OCI-LY7 (cell line): Measurements from ENCODE around the gene GTSE1. TPM values are rescaled to one million over a fixed set of nuclear protein-coding genes. Genes with fewer than 3 reads are reported as not detected.

Experiments
- BruUV-seq: library from RNA; stranded (reverse); fragments of 400-500 nt; replicated peaks from 2 replicates; lab custom pipeline; 2021; lab: Mats Ljungman, UMichigan
- CTCF ChIA-PET: fragments of 300-600 bp; sonication (Branson Sonifier 250); formaldehyde crosslinking; loops from one replicate; lab custom pipeline; 2022; ENCODE audit warnings: antibody characterized with exemption; ENCODE audit not compliant: unreplicated experiment; lab: Charles Lee
- POLR2A ChIA-PET: fragments of 300-600 bp; sonication (Branson Sonifier 250); formaldehyde crosslinking; loops from one replicate; lab custom pipeline; 2022; ENCODE audit warnings: antibody characterized with exemption; lab: Charles Lee
- DNase-seq: peaks from one replicate; pipeline ENCODE4 v3.0.0-alpha.2; 2015; ENCODE audit warnings: low spot score
- H2AFZ ChIP-seq: fragments of 200-600 bp; sonication (generic), shearing (Covaris generic); 2 replicates; pipeline ENCODE4 v1.6.1; 2014; ENCODE audit warnings: mild to moderate bottlenecking, antibody characterized with exemption, low read length, moderate library complexity
- H3K27ac ChIP-seq: fragments of 200-600 bp; sonication (generic); 2 replicates; pipeline ENCODE4 v1.5.1; 2014; ENCODE audit warnings: mixed run types, low read depth, mild to moderate bottlenecking, moderate library complexity, low read length, inconsistent platforms; ENCODE audit not compliant: poor library complexity, severe bottlenecking
- H3K36me3 ChIP-seq: fragments of 200-600 bp; sonication (generic); 2 replicates; pipeline ENCODE4 v1.6.1; 2014; ENCODE audit warnings: mild to moderate bottlenecking, antibody characterized with exemption, low read length, moderate library complexity, mixed read lengths; ENCODE audit not compliant: insufficient read depth
- H3K4me1 ChIP-seq: fragments of 200-600 bp; sonication (generic); 2 replicates; pipeline ENCODE4 v1.5.1; 2014; ENCODE audit warnings: mild to moderate bottlenecking, low read length; ENCODE audit not compliant: insufficient read depth, poor library complexity, severe bottlenecking
- H3K4me2 ChIP-seq: fragments of 200-600 bp; sonication (generic); 2 replicates; pipeline ENCODE4 v1.6.1; 2014; ENCODE audit warnings: mild to moderate bottlenecking, low read length
- H3K4me3 ChIP-seq: fragments of 200-600 bp; sonication (generic); 2 replicates; pipeline ENCODE4 v1.5.1; 2014; ENCODE audit warnings: mild to moderate bottlenecking, low read depth, low read length; ENCODE audit not compliant: poor library complexity, severe bottlenecking
- H3K79me2 ChIP-seq: fragments of 200-600 bp; sonication (generic); 2 replicates; pipeline ENCODE4 v1.6.1; 2016; ENCODE audit warnings: low read depth, mild to moderate bottlenecking, low read length, moderate library complexity, mixed read lengths; ENCODE audit not compliant: insufficient read depth
- H3K9me2 ChIP-seq: fragments of 200-600 bp; sonication (generic); 2 replicates; pipeline ENCODE4 v1.6.1; 2016; ENCODE audit warnings: mild to moderate bottlenecking, low read length, mixed read lengths; ENCODE audit not compliant: insufficient read depth
- H3K9me3 ChIP-seq: fragments of 200-600 bp; sonication (generic); 2 replicates; pipeline ENCODE4 v1.6.1; 2014; ENCODE audit warnings: mild to moderate bottlenecking, mixed run types, low read length, mixed read lengths
- H4K20me1 ChIP-seq: fragments of 200-600 bp; sonication (generic); 2 replicates; pipeline ENCODE4 v1.6.1; 2014; ENCODE audit warnings: mild to moderate bottlenecking, antibody characterized with exemption, low read length, moderate library complexity, mixed read lengths; ENCODE audit not compliant: insufficient read depth
- CTCF ChIP-seq: fragments of 200-600 bp; sonication (generic); conservative IDR thresholded peaks from 2 replicates; pipeline ENCODE4 v1.5.1; 2014; ENCODE audit warnings: mild to moderate bottlenecking, antibody characterized with exemption, low read length, moderate library complexity, mixed read lengths
- EZH2phosphoT487 ChIP-seq: fragments of 200-600 bp; sonication (generic); IDR thresholded peaks from 2 replicates; pipeline ENCODE4 v1.6.1; 2018; ENCODE audit warnings: low read depth, borderline replicate concordance, mild to moderate bottlenecking, mixed run types, antibody characterized with exemption, low read length, moderate library complexity, mixed read lengths
- intact Hi-C: fragments of 100-400 bp; cut with micrococcal nuclease; formaldehyde crosslinking; loops from one replicate; pipeline ENCODE4 v1.10.0; 2022; ENCODE audit not compliant: unreplicated experiment
- total RNA-seq, 2 experiments: library from RNA; depleted of rRNA in 1 of 2; stranded (reverse); fragments of >200 nt in 1 of 2; shearing (Covaris generic) in 1 of 2; gene quantifications; 2 replicates each; pipeline ENCODE4 v1.2.3, GENCODE V29; 2014 to 2022

The GTSE1 gene
- total RNA-seq, 2 experiments from 2014 or later: 54.7 to 109 TPM

- intact Hi-C loops: loop anchor here (2.0 to 10.0 kb wide), 2 partner anchors 65 to 321 kb away; partner anchors contain the start of gene CDPF1
- Histone ChIP-seq H3K27ac (no peak overlapping the region), H2AFZ (no peak overlapping the region), H4K20me1 (no peaks in the 10 kb centered on the region; the same call in 1 of the 2 replicates), H3K9me2 (no peaks in the 10 kb centered on the region), H3K4me1 (no peaks in the 10 kb centered on the region), H3K4me2 (no peak overlapping the region), H3K9me3 (no peaks in the 10 kb centered on the region), H3K4me3 (no peak overlapping the region), H3K79me2 (no peaks in the 10 kb centered on the region), H3K36me3 (peaks cover 92% of the 10 kb centered on the region)
- ChIA-PET CTCF (interaction anchor here (1.1 to 1.3 kb wide), 3 partner anchors 9 to 310 kb away, joined by 3 to 6 read pairs (median 3); no protein-coding TSS in a partner anchor), POLR2A (interaction anchor here (0.7 kb wide), 1 partner anchor 275 kb away, joined by 3 read pairs; no protein-coding TSS in a partner anchor)
- no TSS peak for BruUV-seq
- TF ChIP-seq CTCF: no peak
- TF ChIP-seq EZH2phosphoT487: no peak
- no peak for DNase-seq
Measured at GRCh38 chr22:46315976-46316375, 19.3 kb downstream of the GTSE1 start.

- Histone ChIP-seq H3K4me2 (no peak overlapping the region), H3K79me2 (no peaks in the 10 kb centered on the region), H3K36me3 (peaks cover 90% of the 10 kb centered on the region), H2AFZ (no peak overlapping the region), H3K9me2 (no peaks in the 10 kb centered on the region), H3K4me3 (no peak overlapping the region), H3K4me1 (no peaks in the 10 kb centered on the region), H3K9me3 (no peaks in the 10 kb centered on the region), H4K20me1 (no peaks in the 10 kb centered on the region; the same call in 1 of the 2 replicates), H3K27ac (no peak overlapping the region)
- intact Hi-C loops: loop anchor here (10.0 kb wide), 1 partner anchor 323 kb away; no protein-coding TSS in a partner anchor
- ChIA-PET CTCF (no interaction called here), POLR2A (no interaction called here)
- no TSS peak for BruUV-seq
- DNase-seq: no peak
- no peak for TF ChIP-seq CTCF
- TF ChIP-seq EZH2phosphoT487: no peak
Measured at GRCh38 chr22:46317646-46318045, 21.0 kb downstream of the GTSE1 start.

- Histone ChIP-seq H3K27ac (no peak overlapping the region), H3K36me3 (peaks cover 97% of the 10 kb centered on the region), H3K9me3 (no peaks in the 10 kb centered on the region), H3K79me2 (no peaks in the 10 kb centered on the region), H3K4me3 (no peak overlapping the region), H3K4me2 (no peak overlapping the region), H2AFZ (no peak overlapping the region), H3K4me1 (no peaks in the 10 kb centered on the region), H4K20me1 (no peaks in the 10 kb centered on the region; the same call in 1 of the 2 replicates), H3K9me2 (no peaks in the 10 kb centered on the region)
- ChIA-PET CTCF (no interaction called here), POLR2A (interaction anchor here (0.7 kb wide), 1 partner anchor 296 kb away, joined by 3 read pairs; no protein-coding TSS in a partner anchor)
- no peak for TF ChIP-seq CTCF
- no peak for TF ChIP-seq EZH2phosphoT487
- intact Hi-C loops: loop anchor here (10.0 kb wide), 1 partner anchor 324 kb away; no protein-coding TSS in a partner anchor
- no peak for DNase-seq
- no TSS peak for BruUV-seq
Measured at GRCh38 chr22:46318576-46318975, 21.9 kb downstream of the GTSE1 start.
